B cell (primary cell): ENCODE results near the gene WFDC2. TPM values are rescaled to one million over a fixed set of nuclear protein-coding genes. Genes with fewer than 3 reads are reported as not detected.

Experiments
- ATAC-seq: fragments of 200-7000 bp; cut with Tn5 transposase; one replicate; pipeline ENCODE4 v1.10.0; 2021; ENCODE audit warnings: low read depth, mild to moderate bottlenecking, moderate number of reproducible peaks, moderate library complexity
- CTCF ChIA-PET: fragments of 350-600 bp; sonication (Branson Sonifier 250); formaldehyde crosslinking; loops from one replicate; lab custom pipeline; 2021; ENCODE audit warnings: antibody characterized with exemption, inconsistent platforms; lab: Charles Lee
- POLR2A ChIA-PET: fragments of 350-600 bp; sonication (Branson Sonifier 250); formaldehyde crosslinking; loops from one replicate; lab custom pipeline; 2021; ENCODE audit warnings: antibody characterized with exemption; lab: Charles Lee
- DNase-seq: peaks from one replicate; pipeline ENCODE4 v3.0.0; 2013
- H2AFZ ChIP-seq: 2 replicates; pipeline ENCODE4 v1.6.1; 2012; ENCODE audit warnings: mild to moderate bottlenecking, low read depth, low read length; ENCODE audit not compliant: insufficient read depth, poor library complexity, severe bottlenecking
- H3K27ac ChIP-seq, 2 donors: 1 replicate in 1 of 2; 2 replicates in 1 of 2; pipeline ENCODE4 v1.5.1; 2012 to 2013; ENCODE audit warnings: low read length in 2 of 2, mild to moderate bottlenecking in 2 of 2, moderate library complexity in 1 of 2
- H3K27me3 ChIP-seq, 4 experiments: fragments of 200-600 bp in 1 of 4; sonication (generic) in 1 of 4; replicated peaks in 1 of 4; 1 replicate in 2 of 4; 2 replicates in 2 of 4; pipeline versions ENCODE4 v1.6.1 to v1.7.0; 2013 to 2016; ENCODE audit warnings: low read length in 3 of 4, mild to moderate bottlenecking in 2 of 4, mixed read lengths in 1 of 4, moderate library complexity in 1 of 4; ENCODE audit not compliant: insufficient read depth in 4 of 4, control insufficient read depth in 3 of 4; ENCODE audit errors: control extremely low read depth in 1 of 4
- H3K36me3 ChIP-seq, 2 experiments: replicated peaks in 1 of 2; 1 replicate in 1 of 2; 2 replicates in 1 of 2; pipeline versions ENCODE4 v1.6.1 to v1.7.1; 2013; ENCODE audit warnings: low read length in 1 of 2; ENCODE audit not compliant: insufficient read depth in 2 of 2, control insufficient read depth in 1 of 2; ENCODE audit errors: control extremely low read depth in 1 of 2, extremely low read depth in 1 of 2
- H3K4me1 ChIP-seq, 2 donors: fragments of 200-600 bp in 1 of 2; sonication (generic) in 1 of 2; 1 replicate in 1 of 2; 2 replicates in 1 of 2; pipeline versions ENCODE4 v1.5.1 to v1.6.1; 2013 to 2017; ENCODE audit warnings: low read length in 2 of 2; ENCODE audit not compliant: control insufficient read depth in 2 of 2, insufficient read depth in 2 of 2
- H3K4me2 ChIP-seq: replicated peaks from 2 replicates; pipeline ENCODE3; 2012; ENCODE audit warnings: mild to moderate bottlenecking, low read depth, low read length; ENCODE audit not compliant: poor library complexity, severe bottlenecking
- H3K4me3 ChIP-seq, 5 experiments: fragments of 200-600 bp in 1 of 5; sonication (generic) in 1 of 5; 1 replicate in 3 of 5; 2 replicates in 2 of 5; pipeline versions ENCODE4 v1.5.1 to v1.7.0; 2011 to 2016; ENCODE audit warnings: low read length in 4 of 5, mild to moderate bottlenecking in 4 of 5, low read depth in 2 of 5, control low read depth in 1 of 5, moderate library complexity in 1 of 5; ENCODE audit not compliant: insufficient read depth in 1 of 5; ENCODE audit errors: control extremely low read depth in 1 of 5, extremely low read depth in 1 of 5
- H3K79me2 ChIP-seq: fragments of 200-600 bp; sonication (generic); one replicate; pipeline ENCODE4 v1.6.0; 2016; ENCODE audit warnings: low read length; ENCODE audit not compliant: control insufficient read depth, insufficient read depth
- H3K9ac ChIP-seq: fragments of 200-600 bp; sonication (generic); 2 replicates; pipeline ENCODE4 v1.6.1; 2017; ENCODE audit warnings: mild to moderate bottlenecking, low read length, moderate library complexity
- H3K9me3 ChIP-seq, 3 donors: one replicate each; pipeline versions ENCODE4 v1.6.1 to v1.7.1; 2013; ENCODE audit warnings: low read length in 2 of 3; ENCODE audit not compliant: control insufficient read depth in 2 of 3, insufficient read depth in 1 of 3; ENCODE audit errors: control extremely low read depth in 1 of 3
- H4K20me1 ChIP-seq: 2 replicates; pipeline ENCODE4 v1.6.0; 2012; ENCODE audit warnings: mild to moderate bottlenecking, low read length; ENCODE audit not compliant: insufficient read depth, control insufficient read depth, poor library complexity, severe bottlenecking
- H3K27ac Mint-ChIP-seq: one replicate; pipeline ENCODE4 v1.8.0; 2021; ENCODE audit warnings: mixed read lengths
- H3K27me3 Mint-ChIP-seq: one replicate; pipeline ENCODE4 v1.8.0; 2021; ENCODE audit warnings: mixed read lengths
- H3K4me1 Mint-ChIP-seq: one replicate; pipeline ENCODE4 v1.8.0; 2021; ENCODE audit warnings: mixed read lengths
- H3K4me3 Mint-ChIP-seq: one replicate; pipeline ENCODE4 v1.8.0; 2021; ENCODE audit warnings: mixed read lengths
- H3K9me3 Mint-ChIP-seq: one replicate; pipeline ENCODE4 v1.8.0; 2022; ENCODE audit warnings: mixed read lengths; ENCODE audit not compliant: insufficient read depth
- CTCF ChIP-seq: fragments of 200-600 bp; IDR thresholded peaks from one replicate; pipeline ENCODE4 v1.8.0; 2022; ENCODE audit warnings: antibody characterized with exemption, mild to moderate bottlenecking
- EZH2 ChIP-seq: IDR thresholded peaks from 2 replicates; pipeline ENCODE4 v1.6.1; 2012; ENCODE audit warnings: borderline replicate concordance, low read depth, mild to moderate bottlenecking, moderate library complexity, low read length; ENCODE audit not compliant: insufficient read depth, poor library complexity, severe bottlenecking
- WGBS: methylation state at CpG from one replicate; pipeline ENCODE4 v1.1.5; 2013; ENCODE audit warnings: missing lambda C conversion rate; ENCODE audit not compliant: insufficient coverage; 5-methylcytosine and 5-hydroxymethylcytosine counted together
- intact Hi-C: fragments of 100-400 bp; cut with micrococcal nuclease; formaldehyde crosslinking; loops from one replicate; pipeline ENCODE4 v1.10.0; 2022
- polyA plus RNA-seq: library from polyadenylated mRNA; depleted of rRNA; stranded (reverse); fragments of >200 nt; gene quantifications from 2 replicates; pipeline ENCODE4 v1.2.3, GENCODE V29; 2012
- total RNA-seq, 2 donors: library from RNA; stranded (reverse); fragments of 120-200 nt in 1 of 2; gene quantifications; 1 replicate in 1 of 2; 2 replicates in 1 of 2; pipeline versions ENCODE4 v1.2.3 to v1.2.4, GENCODE V29; 2013 to 2022

Gene WFDC2
- total and polyA plus RNA-seq, 2 donors (not counting 1 experiment from before 2014, with no cell fraction given): 0.81 TPM; not detected in 1

- ChIA-PET POLR2A (no interaction called here), CTCF (no interaction called here)
- WGBS: 82% methylated on average over 1 of the region's 2 CpGs
- H3K27ac Mint-ChIP-seq: no peak overlapping the region
- no peaks in the 10 kb centered on the region for H3K4me1 Mint-ChIP-seq
- ATAC-seq: no peak
- no peak for DNase-seq
- Histone ChIP-seq H3K79me2 (no peaks in the 10 kb centered on the region), H3K9ac (no peak overlapping the region), H3K4me3 (no peak overlapping the region), H3K9me3 (no peaks in the 10 kb centered on the region), H3K27ac (no peak overlapping the region), H3K4me2 (no peak overlapping the region), H3K4me1 (no peaks in the 10 kb centered on the region), H3K36me3 (no peaks in the 10 kb centered on the region), H4K20me1 (no peaks in the 10 kb centered on the region), H3K27me3 (peaks cover 0 to 13% (median 5%) of the 10 kb centered on the region in 4 experiments), H2AFZ (no peak overlapping the region)
- intact Hi-C loops: no loop called here
- H3K27me3 Mint-ChIP-seq: peaks cover 43% of the 10 kb centered on the region
- H3K4me3 Mint-ChIP-seq: no peak overlapping the region
- no peak for TF ChIP-seq EZH2
- TF ChIP-seq CTCF: no peak
- H3K9me3 Mint-ChIP-seq: no peaks in the 10 kb centered on the region
Measured at GRCh38 chr20:45518282-45518681, 48.7 kb downstream of the WFDC2 start.

GRCh38 chr20:45523821-45524220, 54.3 kb downstream of the WFDC2 start:
- intact Hi-C loops: no loop called here
- H3K4me1 ChIP-seq: no peaks in the 10 kb centered on the region
- no peak overlapping the region for H3K27ac ChIP-seq
- H3K79me2 ChIP-seq: no peaks in the 10 kb centered on the region
- no peak overlapping the region for H2AFZ ChIP-seq
- ATAC-seq (no peak), DNase-seq (no peak)
- ChIA-PET POLR2A (no interaction called here), CTCF (interaction anchor here (1.5 kb wide), 1 partner anchor 9 kb away, joined by 3 read pairs; no protein-coding TSS in a partner anchor)
- Mint-ChIP-seq H3K9me3 (no peaks in the 10 kb centered on the region), H3K27ac (no peak overlapping the region), H3K4me3 (no peak overlapping the region), H3K4me1 (no peaks in the 10 kb centered on the region), H3K27me3 (peaks cover 51% of the 10 kb centered on the region)
- WGBS: no CpG with 5 or more reads among the region's 1 CpG
- H3K36me3 ChIP-seq: no peaks in the 10 kb centered on the region
- peaks cover 0 to 18% (median 5%) of the 10 kb centered on the region in 4 experiments for H3K27me3 ChIP-seq
- H3K4me3 ChIP-seq: no peak overlapping the region
- no peak overlapping the region for H3K9ac ChIP-seq
- no peaks in the 10 kb centered on the region for H4K20me1 ChIP-seq
- H3K9me3 ChIP-seq: no peaks in the 10 kb centered on the region
- TF ChIP-seq EZH2: no peak
- no peak for TF ChIP-seq CTCF
- no peak overlapping the region for H3K4me2 ChIP-seq
